ENCODE data around the gene COMMD6. TPM values are rescaled to one million over a fixed set of nuclear protein-coding genes. Genes with fewer than 3 reads are reported as not detected.

The COMMD6 gene
- polyA plus RNA-seq, 1 donor from 2014 or later, result 301 TPM

DNA sequence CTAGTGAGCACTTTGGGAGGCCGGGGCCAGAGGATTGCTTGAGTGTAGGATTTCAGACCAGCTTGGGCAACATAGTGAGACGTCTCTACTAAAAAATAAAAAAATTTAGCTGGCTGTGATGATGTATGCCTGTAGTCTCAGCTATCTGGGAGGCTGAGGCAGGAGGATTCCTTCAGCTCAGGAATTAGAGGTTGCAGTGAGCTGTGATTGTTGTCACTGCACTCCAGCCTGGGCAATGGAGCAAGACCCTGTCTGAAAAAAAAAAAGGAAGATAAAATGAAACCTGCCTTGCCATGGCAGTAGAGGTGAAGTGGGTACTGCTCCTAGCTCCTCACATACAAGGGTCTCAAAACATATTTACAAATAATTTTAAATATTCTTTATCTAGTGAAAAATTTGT, 19.3 kb upstream of the COMMD6 start:
- TF ChIP-seq MXI1 (conservative IDR thresholded peaks at IDR 0.05; ENCODE audit: poor library complexity, severe bottlenecking), result no peak
- no peak for TF ChIP-seq RAD21 (conservative IDR thresholded peaks at IDR 0.05)
- no peak for TF ChIP-seq SMC3 (conservative IDR thresholded peaks at IDR 0.05; ENCODE audit: poor library complexity)
- no peak for TF ChIP-seq TAF1 (IDR thresholded peaks at IDR 0.05; ENCODE audit: low read depth)
- H2AFZ ChIP-seq (ENCODE audit: low read depth, low read length), result no peak overlapping the region
- H3K27me3 ChIP-seq (ENCODE audit: insufficient read depth, low read depth, low read length), result no peaks in the 10 kb centered on the region
- no peak overlapping the region for H3K9ac ChIP-seq (ENCODE audit: low read length)
- H3K9me2 ChIP-seq (ENCODE audit: insufficient read depth, low read length), result no peaks in the 10 kb centered on the region
- H3K4me2 ChIP-seq (ENCODE audit: low read length), result no peak overlapping the region
- H4K20me1 ChIP-seq (ENCODE audit: insufficient read depth), result no peaks in the 10 kb centered on the region
- H3K4me3 ChIP-seq (ENCODE audit: low read length), result no peak overlapping the region
- no peaks in the 10 kb centered on the region for H3F3A ChIP-seq (ENCODE audit: insufficient read depth, low read length, poor library complexity, severe bottlenecking)
- no peak overlapping the region for H3K27ac ChIP-seq (ENCODE audit: low read length)
- no peaks in the 10 kb centered on the region for H3K9me3 ChIP-seq (ENCODE audit: low read length)
- H3K36me3 ChIP-seq (ENCODE audit: insufficient read depth, low read length), result peaks cover 5% of the 10 kb centered on the region
- no peaks in the 10 kb centered on the region for H3K79me2 ChIP-seq (replicated peaks; ENCODE audit: insufficient read depth, low read length)

DNA sequence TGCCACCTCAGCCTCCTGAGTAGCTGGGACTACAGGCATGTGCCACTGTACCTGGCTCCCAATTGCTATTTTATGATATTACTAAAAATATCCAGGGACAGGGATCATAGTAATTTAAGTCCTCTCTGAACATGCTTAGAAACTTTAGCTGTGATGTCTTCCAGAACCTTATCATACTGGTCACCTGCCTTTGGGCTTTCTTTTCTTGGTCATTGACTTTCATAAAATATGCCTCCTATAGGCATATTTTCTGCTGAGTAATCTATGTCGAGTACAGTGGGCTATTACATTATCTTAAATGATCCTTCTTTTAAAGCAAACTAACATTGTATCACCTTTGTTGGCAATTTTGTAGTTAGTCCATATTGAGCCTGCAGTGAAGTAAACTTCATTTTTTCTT, 18.2 kb upstream of the COMMD6 start:
- no peak overlapping the region for H3K4me3 ChIP-seq (ENCODE audit: low read length)
- TF ChIP-seq EZH2 (IDR thresholded peaks at IDR 0.05; ENCODE audit: borderline replicate concordance, insufficient read depth, low read length, poor library complexity, severe bottlenecking) (no peak), POLR2AphosphoS5 (IDR thresholded peaks at IDR 0.05) (no peak), MXI1 (conservative IDR thresholded peaks at IDR 0.05; ENCODE audit: poor library complexity, severe bottlenecking) (no peak), TAF1 (IDR thresholded peaks at IDR 0.05; ENCODE audit: low read depth) (no peak)
- TF ChIP-seq, protein P1, sequence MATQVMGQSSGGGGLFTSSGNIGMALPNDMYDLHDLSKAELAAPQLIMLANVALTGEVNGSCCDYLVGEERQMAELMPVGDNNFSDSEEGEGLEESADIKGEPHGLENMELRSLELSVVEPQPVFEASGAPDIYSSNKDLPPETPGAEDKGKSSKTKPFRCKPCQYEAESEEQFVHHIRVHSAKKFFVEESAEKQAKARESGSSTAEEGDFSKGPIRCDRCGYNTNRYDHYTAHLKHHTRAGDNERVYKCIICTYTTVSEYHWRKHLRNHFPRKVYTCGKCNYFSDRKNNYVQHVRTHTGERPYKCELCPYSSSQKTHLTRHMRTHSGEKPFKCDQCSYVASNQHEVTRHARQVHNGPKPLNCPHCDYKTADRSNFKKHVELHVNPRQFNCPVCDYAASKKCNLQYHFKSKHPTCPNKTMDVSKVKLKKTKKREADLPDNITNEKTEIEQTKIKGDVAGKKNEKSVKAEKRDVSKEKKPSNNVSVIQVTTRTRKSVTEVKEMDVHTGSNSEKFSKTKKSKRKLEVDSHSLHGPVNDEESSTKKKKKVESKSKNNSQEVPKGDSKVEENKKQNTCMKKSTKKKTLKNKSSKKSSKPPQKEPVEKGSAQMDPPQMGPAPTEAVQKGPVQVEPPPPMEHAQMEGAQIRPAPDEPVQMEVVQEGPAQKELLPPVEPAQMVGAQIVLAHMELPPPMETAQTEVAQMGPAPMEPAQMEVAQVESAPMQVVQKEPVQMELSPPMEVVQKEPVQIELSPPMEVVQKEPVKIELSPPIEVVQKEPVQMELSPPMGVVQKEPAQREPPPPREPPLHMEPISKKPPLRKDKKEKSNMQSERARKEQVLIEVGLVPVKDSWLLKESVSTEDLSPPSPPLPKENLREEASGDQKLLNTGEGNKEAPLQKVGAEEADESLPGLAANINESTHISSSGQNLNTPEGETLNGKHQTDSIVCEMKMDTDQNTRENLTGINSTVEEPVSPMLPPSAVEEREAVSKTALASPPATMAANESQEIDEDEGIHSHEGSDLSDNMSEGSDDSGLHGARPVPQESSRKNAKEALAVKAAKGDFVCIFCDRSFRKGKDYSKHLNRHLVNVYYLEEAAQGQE (IDR thresholded peaks at IDR 0.05; ENCODE audit: borderline replicate concordance), result no peak
- no peak overlapping the region for H3K4me2 ChIP-seq (ENCODE audit: low read length)
- H2AFZ ChIP-seq (ENCODE audit: low read depth, low read length), result no peak overlapping the region
- H3K36me3 ChIP-seq (ENCODE audit: insufficient read depth, low read length), result peaks cover 5% of the 10 kb centered on the region
- H3K9ac ChIP-seq (ENCODE audit: low read length), result no peak overlapping the region
- H4K20me1 ChIP-seq (ENCODE audit: insufficient read depth), result no peaks in the 10 kb centered on the region
- H3K9me3 ChIP-seq (ENCODE audit: low read length), result no peaks in the 10 kb centered on the region
- H3F3A ChIP-seq (ENCODE audit: insufficient read depth, low read length, poor library complexity, severe bottlenecking), result no peaks in the 10 kb centered on the region
- H3K79me2 ChIP-seq (replicated peaks; ENCODE audit: insufficient read depth, low read length), result peaks cover 8% of the 10 kb centered on the region
- no peaks in the 10 kb centered on the region for H3K27me3 ChIP-seq (ENCODE audit: insufficient read depth, low read depth, low read length)
- no peaks in the 10 kb centered on the region for H3K9me2 ChIP-seq (ENCODE audit: insufficient read depth, low read length)
- H3K27ac ChIP-seq (ENCODE audit: low read length), result no peak overlapping the region

DNA sequence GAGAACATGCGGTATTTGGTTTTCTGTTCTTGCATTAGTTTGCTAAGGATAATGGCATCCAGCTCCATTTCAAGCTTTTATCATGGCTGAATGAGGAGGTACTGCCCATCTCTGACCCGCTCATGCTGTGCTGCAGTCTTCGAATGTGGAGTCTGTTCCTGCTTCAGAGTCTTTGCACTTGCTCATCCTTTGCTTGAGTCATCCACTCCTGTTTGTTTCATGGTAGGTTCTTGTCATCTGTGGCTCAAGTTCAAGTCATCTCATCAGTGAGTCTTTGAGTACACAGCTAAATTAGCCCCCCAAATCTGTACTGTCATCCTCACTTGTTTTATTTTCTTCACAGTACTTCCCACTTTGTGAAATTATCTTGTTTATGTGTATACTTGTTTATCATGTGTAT, 17.3 kb upstream of the COMMD6 start:
- no peak overlapping the region for H3K4me2 ChIP-seq (ENCODE audit: low read length)
- no peak overlapping the region for H2AFZ ChIP-seq (ENCODE audit: low read depth, low read length)
- no peaks in the 10 kb centered on the region for H3F3A ChIP-seq (ENCODE audit: insufficient read depth, low read length, poor library complexity, severe bottlenecking)
- TF ChIP-seq EP300 (conservative IDR thresholded peaks at IDR 0.05; ENCODE audit: poor library complexity, severe bottlenecking) (no peak), RAD21 (conservative IDR thresholded peaks at IDR 0.05) (no peak), SMC3 (conservative IDR thresholded peaks at IDR 0.05; ENCODE audit: poor library complexity) (no peak), TAF1 (IDR thresholded peaks at IDR 0.05; ENCODE audit: low read depth) (no peak), POLR2AphosphoS5 (IDR thresholded peaks at IDR 0.05) (no peak), EZH2 (IDR thresholded peaks at IDR 0.05; ENCODE audit: borderline replicate concordance, insufficient read depth, low read length, poor library complexity, severe bottlenecking) (no peak), MXI1 (conservative IDR thresholded peaks at IDR 0.05; ENCODE audit: poor library complexity, severe bottlenecking) (no peak)
- TF ChIP-seq, protein P2, sequence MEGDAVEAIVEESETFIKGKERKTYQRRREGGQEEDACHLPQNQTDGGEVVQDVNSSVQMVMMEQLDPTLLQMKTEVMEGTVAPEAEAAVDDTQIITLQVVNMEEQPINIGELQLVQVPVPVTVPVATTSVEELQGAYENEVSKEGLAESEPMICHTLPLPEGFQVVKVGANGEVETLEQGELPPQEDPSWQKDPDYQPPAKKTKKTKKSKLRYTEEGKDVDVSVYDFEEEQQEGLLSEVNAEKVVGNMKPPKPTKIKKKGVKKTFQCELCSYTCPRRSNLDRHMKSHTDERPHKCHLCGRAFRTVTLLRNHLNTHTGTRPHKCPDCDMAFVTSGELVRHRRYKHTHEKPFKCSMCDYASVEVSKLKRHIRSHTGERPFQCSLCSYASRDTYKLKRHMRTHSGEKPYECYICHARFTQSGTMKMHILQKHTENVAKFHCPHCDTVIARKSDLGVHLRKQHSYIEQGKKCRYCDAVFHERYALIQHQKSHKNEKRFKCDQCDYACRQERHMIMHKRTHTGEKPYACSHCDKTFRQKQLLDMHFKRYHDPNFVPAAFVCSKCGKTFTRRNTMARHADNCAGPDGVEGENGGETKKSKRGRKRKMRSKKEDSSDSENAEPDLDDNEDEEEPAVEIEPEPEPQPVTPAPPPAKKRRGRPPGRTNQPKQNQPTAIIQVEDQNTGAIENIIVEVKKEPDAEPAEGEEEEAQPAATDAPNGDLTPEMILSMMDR (IDR thresholded peaks at IDR 0.05; ENCODE audit: poor library complexity, severe bottlenecking), result no peak
- TF ChIP-seq, protein P1 (IDR thresholded peaks at IDR 0.05; ENCODE audit: borderline replicate concordance), result no peak
- H3K9me3 ChIP-seq (ENCODE audit: low read length), result no peaks in the 10 kb centered on the region
- H4K20me1 ChIP-seq (ENCODE audit: insufficient read depth), result no peaks in the 10 kb centered on the region
- peaks cover 5% of the 10 kb centered on the region for H3K36me3 ChIP-seq (ENCODE audit: insufficient read depth, low read length)
- H3K27me3 ChIP-seq (ENCODE audit: insufficient read depth, low read depth, low read length), result no peaks in the 10 kb centered on the region
- H3K9me2 ChIP-seq (ENCODE audit: insufficient read depth, low read length), result no peaks in the 10 kb centered on the region
- no peak overlapping the region for H3K4me3 ChIP-seq (ENCODE audit: low read length)
- H3K79me2 ChIP-seq (replicated peaks; ENCODE audit: insufficient read depth, low read length), result peaks cover 8% of the 10 kb centered on the region
- no peak overlapping the region for H3K27ac ChIP-seq (ENCODE audit: low read length)
- H3K9ac ChIP-seq (ENCODE audit: low read length), result no peak overlapping the region

Measured in neural cell (in vitro differentiated cells).